Measurements from ENCODE around the gene PLEKHS1.
"Not testable (repeated sequence)": the region's sequence is repeated elsewhere in the genome, so short reads cannot be mapped to it uniquely, and the experiment has no call there.

Gene PLEKHS1

DNA sequence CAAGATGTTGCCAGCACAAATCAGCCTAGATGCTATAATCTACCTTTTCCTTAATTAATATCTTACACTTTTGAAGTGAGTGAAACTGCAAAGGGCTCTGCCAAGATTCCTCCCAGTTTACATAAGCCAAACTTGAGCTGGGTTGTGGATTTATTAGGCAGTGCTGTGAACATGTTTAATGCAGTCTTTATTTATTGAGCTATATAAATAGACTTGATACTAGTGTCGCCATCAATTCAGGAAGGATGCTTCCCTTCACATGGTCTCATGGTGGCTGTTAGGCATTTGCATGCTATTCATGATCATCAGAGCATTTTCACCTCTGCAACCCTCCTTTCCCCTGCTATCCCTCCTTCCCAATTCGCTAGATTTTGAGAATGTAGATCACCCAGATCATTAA is 40.2 kb downstream of the PLEKHS1 start:
- DNase-seq (ENCODE audit: low read depth in 2 of 2) = no peak

- DNase-seq (ENCODE audit: low read depth in 2 of 2) = no peak
These were observed 50.1 kb downstream of the PLEKHS1 start for GRCh38 chr10:113801569-113801968.

DNA sequence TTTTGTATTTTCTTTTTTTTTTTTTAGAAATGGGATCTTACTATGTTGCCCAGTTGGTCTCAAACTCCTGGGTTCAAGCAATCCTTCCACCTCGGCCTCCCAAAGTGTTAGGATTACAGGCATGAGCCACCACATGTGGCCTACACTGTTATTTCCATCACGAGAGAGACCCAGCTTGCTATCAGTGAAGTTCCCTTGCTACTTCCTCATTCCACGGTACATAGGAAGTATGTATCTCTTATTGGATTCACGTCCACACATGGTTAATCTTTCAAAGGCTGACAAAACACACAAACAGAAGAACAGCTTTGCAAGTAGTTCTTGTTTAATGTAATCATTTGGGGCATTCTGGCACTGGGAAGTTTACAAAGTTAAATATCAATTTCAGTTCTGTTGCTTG is 51.5 kb downstream of the PLEKHS1 start:
- DNase-seq (ENCODE audit: low read depth in 2 of 2) = no peak

DNA sequence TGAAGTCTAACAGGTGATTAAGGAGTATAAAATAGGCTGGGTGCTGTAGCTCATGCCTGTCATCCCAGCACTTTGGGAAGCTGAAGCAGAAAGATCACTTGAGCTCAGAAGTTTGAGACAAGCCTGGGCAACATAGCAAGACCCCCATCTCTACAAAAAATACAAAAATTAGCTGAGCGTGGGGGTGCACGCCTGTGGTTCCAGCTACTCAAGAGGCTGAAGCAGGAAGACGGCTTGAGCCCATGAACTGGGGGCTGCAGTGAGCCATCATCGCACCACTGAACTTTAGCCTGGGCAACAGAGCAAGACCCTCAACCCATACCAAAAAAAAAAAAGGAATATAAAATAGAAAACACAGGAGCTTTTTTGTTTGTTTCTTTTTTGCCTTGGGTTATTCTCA is 55.0 kb downstream of the PLEKHS1 start:
- DNase-seq (ENCODE audit: low read depth in 2 of 2) = no peak

- DNase-seq (ENCODE audit: low read depth in 2 of 2) = no peak
These were observed 56.7 kb downstream of the PLEKHS1 start for GRCh38 chr10:113808168-113808567.

DNA sequence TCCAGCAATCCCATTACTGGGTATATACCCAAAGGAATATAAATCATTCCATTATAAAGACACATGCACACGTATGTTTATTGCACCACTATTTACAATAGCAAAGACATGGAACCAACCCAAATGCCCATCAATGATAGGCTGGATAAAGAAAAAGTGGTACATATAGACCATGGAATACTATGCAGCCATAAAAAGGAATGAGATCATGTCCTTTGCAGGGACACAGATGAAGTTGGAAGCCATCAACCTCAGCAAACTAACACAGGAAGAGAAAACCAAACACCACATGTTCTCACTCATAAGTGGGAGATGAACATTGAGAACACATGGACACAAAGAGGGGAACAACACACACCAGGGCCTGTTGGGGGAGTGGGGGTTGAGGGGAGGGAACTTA is 63.2 kb downstream of the PLEKHS1 start:
- DNase-seq (ENCODE audit: low read depth in 2 of 2) = not testable (repeated sequence)

DNA sequence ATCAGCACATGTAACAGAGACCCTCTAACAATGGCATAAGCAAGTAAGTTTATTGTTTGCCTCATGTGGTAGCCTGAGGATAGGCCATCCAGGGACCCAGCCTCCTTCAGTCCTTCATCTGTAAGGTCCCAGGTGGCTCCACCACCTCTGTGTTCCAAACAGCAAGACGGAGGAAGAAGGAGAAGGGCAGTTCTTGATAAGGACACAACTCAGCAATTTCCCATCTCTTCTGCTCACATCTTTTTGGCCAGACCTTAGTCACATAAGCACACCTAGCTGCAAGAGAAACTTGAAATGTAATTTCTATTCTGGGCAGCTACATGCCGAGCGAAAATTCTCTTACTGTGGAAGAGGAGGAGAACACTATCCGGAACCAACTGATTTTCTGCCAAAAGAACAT is 68.5 kb downstream of the PLEKHS1 start:
- DNase-seq (ENCODE audit: low read depth in 2 of 2) = no peak

DNA sequence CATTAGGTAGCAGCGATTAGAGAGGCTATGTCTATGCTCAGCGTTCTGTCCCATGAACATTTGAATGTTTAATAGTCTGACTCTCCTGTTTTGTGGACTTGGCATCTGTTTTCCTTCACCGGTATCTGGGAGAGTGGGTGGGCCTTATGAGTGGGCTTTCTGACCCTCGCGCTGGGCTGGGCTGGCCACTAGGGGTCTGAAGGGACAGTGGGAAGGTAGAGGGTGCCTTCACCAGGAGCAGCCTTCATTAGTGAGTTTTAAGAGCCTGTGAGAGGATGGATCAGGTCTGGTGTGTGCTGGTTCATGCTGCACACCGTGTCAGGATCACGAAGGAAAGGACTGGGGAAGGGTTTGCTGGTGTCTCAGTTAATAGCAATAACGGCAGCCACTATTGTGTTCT is 69.0 kb downstream of the PLEKHS1 start:
- DNase-seq (ENCODE audit: low read depth in 2 of 2) = no peak

GRCh38 chr10:113821306-113821705 is 69.8 kb downstream of the PLEKHS1 start:
- DNase-seq (ENCODE audit: low read depth in 2 of 2) = not testable (repeated sequence)

GRCh38 chr10:113822174-113822573 is 70.7 kb downstream of the PLEKHS1 start:
- DNase-seq (ENCODE audit: low read depth in 2 of 2) = no peak

GRCh38 chr10:113823389-113823788 is 71.9 kb downstream of the PLEKHS1 start:
- no peak for DNase-seq (ENCODE audit: low read depth in 2 of 2)

- no peak for DNase-seq (ENCODE audit: low read depth in 2 of 2)
These were observed 74.3 kb downstream of the PLEKHS1 start for GRCh38 chr10:113825791-113826190.

- not testable (repeated sequence) for DNase-seq (ENCODE audit: low read depth in 2 of 2)
These were observed 77.1 kb downstream of the PLEKHS1 start for GRCh38 chr10:113828567-113828966.

Data from stimulated activated CD8-positive, alpha-beta memory T cell treated with anti-CD3 and anti-CD28 coated beads, Interleukin-15, amount 100 ng/mL, for 48 hours (primary cell).